RWPE2 (cell line): ENCODE measurements around the gene FAM20C.

Source experiments
- ATAC-seq: fragments of 200-7000 bp; cut with Tn5 transposase; 3 replicates; pipeline ENCODE4 v1.9.1; 2021; ENCODE audit warnings: low read depth
- DNase-seq: peaks from one replicate; pipeline ENCODE4 v3.0.0-alpha.2; 2020; ENCODE audit warnings: low spot score
- H3K27ac ChIP-seq: fragments of 450-650 bp; 2 replicates; pipeline ENCODE4 v1.5.1; 2017; ENCODE audit warnings: mild to moderate bottlenecking; ENCODE audit not compliant: poor library complexity, severe bottlenecking
- H3K27me3 ChIP-seq: fragments of 250-450 bp; sonication (Bioruptor Pico); 2 replicates; pipeline ENCODE4 v1.5.1; 2021; ENCODE audit warnings: mild to moderate bottlenecking, moderate library complexity; ENCODE audit not compliant: insufficient read depth, poor library complexity, severe bottlenecking
- H3K36me3 ChIP-seq: fragments of 250-450 bp; sonication (Bioruptor Pico); 2 replicates; pipeline ENCODE4 v1.5.1; 2020; ENCODE audit warnings: low read depth, mild to moderate bottlenecking, moderate library complexity
- H3K4me1 ChIP-seq: fragments of 250-450 bp; sonication (Bioruptor Pico); 2 replicates; pipeline ENCODE4 v1.5.1; 2021; ENCODE audit warnings: mild to moderate bottlenecking, moderate library complexity; ENCODE audit not compliant: insufficient read depth, poor library complexity, severe bottlenecking
- H3K4me3 ChIP-seq: fragments of 250-450 bp; sonication (Bioruptor Pico); 2 replicates; pipeline ENCODE4 v1.5.1; 2021; ENCODE audit warnings: mild to moderate bottlenecking, moderate library complexity; ENCODE audit not compliant: severe bottlenecking
- H3K9me3 ChIP-seq: fragments of 250-450 bp; sonication (Bioruptor Pico); 2 replicates; pipeline ENCODE4 v1.5.1; 2021; ENCODE audit warnings: mild to moderate bottlenecking, moderate library complexity; ENCODE audit not compliant: severe bottlenecking
- CTCF ChIP-seq: fragments of 450-650 bp; IDR thresholded peaks from one replicate; pipeline ENCODE4 v1.5.1; 2017; ENCODE audit warnings: mild to moderate bottlenecking, moderate library complexity; ENCODE audit not compliant: poor library complexity, severe bottlenecking

The FAM20C gene

GRCh38 chr7:292226-292625, 99.9 kb downstream of the FAM20C start:
- no peak for DNase-seq
- no peaks in the 10 kb centered on the region for H3K4me1 ChIP-seq
- H3K9me3 ChIP-seq = no peaks in the 10 kb centered on the region
- ATAC-seq = no peak
- peaks cover 71% of the 10 kb centered on the region for H3K27me3 ChIP-seq
- H3K27ac ChIP-seq = no peak overlapping the region
- TF ChIP-seq CTCF = no peak
- no peaks in the 10 kb centered on the region for H3K36me3 ChIP-seq
- H3K4me3 ChIP-seq = no peak overlapping the region

GRCh38 chr7:292826-293225, 100.5 kb downstream of the FAM20C start:
- H3K27ac ChIP-seq = no peak overlapping the region
- ATAC-seq (no peak), DNase-seq (no peak)
- H3K4me3 ChIP-seq = no peak overlapping the region
- no peak for TF ChIP-seq CTCF
- H3K9me3 ChIP-seq = no peaks in the 10 kb centered on the region
- H3K4me1 ChIP-seq = no peaks in the 10 kb centered on the region
- peaks cover 67% of the 10 kb centered on the region for H3K27me3 ChIP-seq
- no peaks in the 10 kb centered on the region for H3K36me3 ChIP-seq

- Histone ChIP-seq H3K9me3 (no peaks in the 10 kb centered on the region), H3K4me3 (no peak overlapping the region), H3K27me3 (peaks cover 57% of the 10 kb centered on the region), H3K27ac (no peak overlapping the region), H3K4me1 (no peaks in the 10 kb centered on the region), H3K36me3 (no peaks in the 10 kb centered on the region)
- DNase-seq (no peak), ATAC-seq (no peak)
- TF ChIP-seq CTCF = no peak
Observed at GRCh38 chr7:293681-294439, 101.5 kb downstream of the FAM20C start.

- H3K27ac ChIP-seq = no peak overlapping the region
- TF ChIP-seq CTCF = no peak
- H3K9me3 ChIP-seq = no peaks in the 10 kb centered on the region
- H3K4me1 ChIP-seq = no peaks in the 10 kb centered on the region
- peaks cover 49% of the 10 kb centered on the region for H3K27me3 ChIP-seq
- DNase-seq = no peak
- ATAC-seq = no peak
- H3K4me3 ChIP-seq = no peak overlapping the region
- H3K36me3 ChIP-seq = no peaks in the 10 kb centered on the region
Observed at GRCh38 chr7:294440-295154, 102.2 kb downstream of the FAM20C start.
